Esophagus muscularis mucosa (tissue), 3 donors: Measurements from ENCODE around the gene LAG3.

Experiments used
- POLR2AphosphoS5 ChIP-seq, 2 donors: sonication (generic); formaldehyde crosslinking; IDR thresholded peaks; one replicate each; pipeline ENCODE4 v1.6.1; 2017; ENCODE audit warnings: antibody characterized with exemption in 2 of 2
- TF ChIP-seq, protein P1 (sequence below), 3 experiments: fragments of 200-600 bp in 2 of 3; fragments of 450-650 bp in 1 of 3; sonication (generic) in 2 of 3; IDR thresholded peaks; one replicate each; pipeline ENCODE4 v1.5.1; 2017 to 2019; ENCODE audit warnings: antibody characterized with exemption in 3 of 3, mild to moderate bottlenecking in 2 of 3, moderate library complexity in 1 of 3

DNA sequence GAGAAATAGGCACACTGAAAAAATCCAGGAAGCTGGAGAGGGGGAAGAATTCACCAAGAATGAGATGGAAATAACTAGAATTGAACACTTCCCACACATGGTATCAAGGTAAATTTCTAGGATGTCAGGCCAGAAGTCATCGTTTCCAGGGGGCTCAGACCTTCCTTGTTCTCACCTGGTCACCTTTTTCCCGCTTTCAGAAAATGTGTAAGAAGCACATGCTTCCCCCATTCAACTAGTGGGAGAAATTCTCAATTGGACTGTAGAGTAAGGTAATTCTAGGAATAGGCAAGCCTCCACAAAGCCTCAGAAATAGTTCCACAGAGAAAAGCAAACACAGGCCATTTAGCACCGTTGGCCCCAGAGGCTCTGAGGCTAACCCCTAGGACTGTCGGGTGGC, 8.9 kb upstream of the LAG3 start:
- TF ChIP-seq, protein P1, sequence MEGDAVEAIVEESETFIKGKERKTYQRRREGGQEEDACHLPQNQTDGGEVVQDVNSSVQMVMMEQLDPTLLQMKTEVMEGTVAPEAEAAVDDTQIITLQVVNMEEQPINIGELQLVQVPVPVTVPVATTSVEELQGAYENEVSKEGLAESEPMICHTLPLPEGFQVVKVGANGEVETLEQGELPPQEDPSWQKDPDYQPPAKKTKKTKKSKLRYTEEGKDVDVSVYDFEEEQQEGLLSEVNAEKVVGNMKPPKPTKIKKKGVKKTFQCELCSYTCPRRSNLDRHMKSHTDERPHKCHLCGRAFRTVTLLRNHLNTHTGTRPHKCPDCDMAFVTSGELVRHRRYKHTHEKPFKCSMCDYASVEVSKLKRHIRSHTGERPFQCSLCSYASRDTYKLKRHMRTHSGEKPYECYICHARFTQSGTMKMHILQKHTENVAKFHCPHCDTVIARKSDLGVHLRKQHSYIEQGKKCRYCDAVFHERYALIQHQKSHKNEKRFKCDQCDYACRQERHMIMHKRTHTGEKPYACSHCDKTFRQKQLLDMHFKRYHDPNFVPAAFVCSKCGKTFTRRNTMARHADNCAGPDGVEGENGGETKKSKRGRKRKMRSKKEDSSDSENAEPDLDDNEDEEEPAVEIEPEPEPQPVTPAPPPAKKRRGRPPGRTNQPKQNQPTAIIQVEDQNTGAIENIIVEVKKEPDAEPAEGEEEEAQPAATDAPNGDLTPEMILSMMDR (IDR thresholded peaks at IDR 0.05), result no peak
- TF ChIP-seq POLR2AphosphoS5 (IDR thresholded peaks at IDR 0.05), result no peak
